ENCODE measurements around the gene RIPOR2. TPM values are rescaled to one million over a fixed set of nuclear protein-coding genes. Genes with fewer than 3 reads are reported as not detected.

RIPOR2 gene
- total RNA-seq, 1 donor from 2014 or later: 9.4 TPM

- Mint-ChIP-seq H3K36me3 (ENCODE audit: low read depth) (peaks cover 18% of the 10 kb centered on the region), H3K9me3 (no peaks in the 10 kb centered on the region), H3K27ac (no peak overlapping the region), H3K4me1 (ENCODE audit: low read depth) (peaks cover 31% of the 10 kb centered on the region), H3K27me3 (ENCODE audit: low read depth) (no peaks in the 10 kb centered on the region), H3K4me3 (ENCODE audit: low read depth) (no peak overlapping the region)
- no peak for DNase-seq (ENCODE audit: low spot score)
- intact Hi-C loops (cut with micrococcal nuclease): no loop called here
These were observed 33.0 kb upstream of the RIPOR2 start for GRCh38 chr6:24968783-24969182.

GRCh38 chr6:24967211-24967610, 31.5 kb upstream of the RIPOR2 start:
- H3K9me3 Mint-ChIP-seq: no peaks in the 10 kb centered on the region
- intact Hi-C loops (cut with micrococcal nuclease): no loop called here
- H3K36me3 Mint-ChIP-seq (ENCODE audit: low read depth): peaks cover 17% of the 10 kb centered on the region
- H3K27me3 Mint-ChIP-seq (ENCODE audit: low read depth): no peaks in the 10 kb centered on the region
- H3K4me3 Mint-ChIP-seq (ENCODE audit: low read depth): no peak overlapping the region
- peaks cover 24% of the 10 kb centered on the region for H3K4me1 Mint-ChIP-seq (ENCODE audit: low read depth)
- no peak for DNase-seq (ENCODE audit: low spot score)
- no peak overlapping the region for H3K27ac Mint-ChIP-seq

DNA sequence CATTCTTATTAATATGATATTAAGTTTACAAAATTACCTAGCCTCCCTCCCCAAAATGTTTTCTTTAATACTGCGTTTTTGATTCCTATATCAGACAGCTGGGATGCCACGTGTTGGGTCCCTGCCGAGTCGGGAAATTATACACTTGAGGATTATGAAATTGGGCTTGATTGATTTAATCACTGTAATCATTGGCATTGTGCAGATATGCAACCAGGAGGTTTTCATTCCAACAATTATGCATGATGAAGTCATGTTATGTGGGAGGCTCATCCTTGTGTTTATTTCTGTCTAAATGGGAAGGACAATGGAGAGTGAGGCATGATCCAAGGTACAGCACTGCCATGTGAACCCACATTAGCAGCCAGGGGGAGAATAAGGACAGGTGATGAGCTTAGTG, 30.6 kb upstream of the RIPOR2 start:
- intact Hi-C loops (cut with micrococcal nuclease): no loop called here
- Mint-ChIP-seq H3K9me3 (no peaks in the 10 kb centered on the region), H3K36me3 (ENCODE audit: low read depth) (peaks cover 19% of the 10 kb centered on the region)

GRCh38 chr6:24963887-24964570, 28.3 kb upstream of the RIPOR2 start:
- no peak for DNase-seq (ENCODE audit: low spot score)
- H3K9me3 Mint-ChIP-seq: peaks cover 4% of the 10 kb centered on the region
- H3K4me3 Mint-ChIP-seq (ENCODE audit: low read depth): no peak overlapping the region
- H3K27ac Mint-ChIP-seq: no peak overlapping the region
- H3K4me1 Mint-ChIP-seq (ENCODE audit: low read depth): peaks cover 34% of the 10 kb centered on the region
- peaks cover 28% of the 10 kb centered on the region for H3K36me3 Mint-ChIP-seq (ENCODE audit: low read depth)
- intact Hi-C loops (cut with micrococcal nuclease): no loop called here
- no peaks in the 10 kb centered on the region for H3K27me3 Mint-ChIP-seq (ENCODE audit: low read depth)

More for the DNA sequence above, 30.6 kb upstream of the RIPOR2 start:
- Mint-ChIP-seq H3K4me1 (ENCODE audit: low read depth) (peaks cover 25% of the 10 kb centered on the region), H3K27me3 (ENCODE audit: low read depth) (no peaks in the 10 kb centered on the region), H3K4me3 (ENCODE audit: low read depth) (no peak overlapping the region), H3K27ac (no peak overlapping the region)
- DNase-seq (ENCODE audit: low spot score): no peak

- peaks cover 31% of the 10 kb centered on the region for H3K36me3 Mint-ChIP-seq (ENCODE audit: low read depth)
- H3K27me3 Mint-ChIP-seq (ENCODE audit: low read depth): no peaks in the 10 kb centered on the region
- H3K4me1 Mint-ChIP-seq (ENCODE audit: low read depth): peaks cover 32% of the 10 kb centered on the region
These were observed 27.6 kb upstream of the RIPOR2 start for GRCh38 chr6:24963339-24963738.

DNA sequence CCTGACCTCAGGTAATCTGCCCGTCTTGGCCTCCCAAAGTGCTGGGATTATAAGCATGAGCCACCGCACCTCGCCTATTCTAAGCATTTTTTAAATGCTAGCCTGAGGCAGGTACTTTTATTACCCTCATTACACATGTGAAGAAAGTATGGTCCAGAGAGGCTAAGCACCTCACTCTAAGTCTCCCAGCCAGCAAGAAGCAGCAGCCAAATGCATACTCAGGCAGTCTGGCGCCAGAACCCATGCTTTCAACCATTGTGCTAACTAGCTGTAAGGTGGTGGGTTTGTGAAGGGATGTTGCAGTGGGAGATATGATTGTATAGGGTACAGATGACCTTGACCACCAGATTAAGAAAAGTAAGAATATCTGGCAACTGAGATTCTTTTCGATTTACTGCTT, 26.1 kb upstream of the RIPOR2 start:
- Mint-ChIP-seq H3K4me1 (ENCODE audit: low read depth) (peaks cover 37% of the 10 kb centered on the region), H3K9me3 (peaks cover 4% of the 10 kb centered on the region), H3K27me3 (ENCODE audit: low read depth) (no peaks in the 10 kb centered on the region)

More at GRCh38 chr6:24963339-24963738, 27.6 kb upstream of the RIPOR2 start:
- Mint-ChIP-seq H3K4me3 (ENCODE audit: low read depth) (no peak overlapping the region), H3K27ac (no peak overlapping the region), H3K9me3 (peaks cover 4% of the 10 kb centered on the region)
- DNase-seq (ENCODE audit: low spot score): no peak
- intact Hi-C loops (cut with micrococcal nuclease): no loop called here

GRCh38 chr6:24960991-24961475, 25.3 kb upstream of the RIPOR2 start:
- Mint-ChIP-seq H3K27me3 (ENCODE audit: low read depth) (no peaks in the 10 kb centered on the region), H3K36me3 (ENCODE audit: low read depth) (peaks cover 25% of the 10 kb centered on the region), H3K9me3 (peaks cover 4% of the 10 kb centered on the region), H3K27ac (no peak overlapping the region), H3K4me1 (ENCODE audit: low read depth) (peaks cover 42% of the 10 kb centered on the region), H3K4me3 (ENCODE audit: low read depth) (no peak overlapping the region)
- intact Hi-C loops (cut with micrococcal nuclease): no loop called here
- DNase-seq (ENCODE audit: low spot score): no peak

More for the DNA sequence above, 26.1 kb upstream of the RIPOR2 start:
- intact Hi-C loops (cut with micrococcal nuclease): no loop called here
- no peak for DNase-seq (ENCODE audit: low spot score)
- peaks cover 28% of the 10 kb centered on the region for H3K36me3 Mint-ChIP-seq (ENCODE audit: low read depth)
- no peak overlapping the region for H3K4me3 Mint-ChIP-seq (ENCODE audit: low read depth)
- no peak overlapping the region for H3K27ac Mint-ChIP-seq

GRCh38 chr6:24959319-24959718, 23.6 kb upstream of the RIPOR2 start:
- H3K4me1 Mint-ChIP-seq (ENCODE audit: low read depth): peaks cover 51% of the 10 kb centered on the region
- peaks cover 4% of the 10 kb centered on the region for H3K9me3 Mint-ChIP-seq
- no peak overlapping the region for H3K4me3 Mint-ChIP-seq (ENCODE audit: low read depth)
- no peak overlapping the region for H3K27ac Mint-ChIP-seq
- DNase-seq (ENCODE audit: low spot score): no peak
- H3K36me3 Mint-ChIP-seq (ENCODE audit: low read depth): peaks cover 25% of the 10 kb centered on the region
- intact Hi-C loops (cut with micrococcal nuclease): no loop called here
- H3K27me3 Mint-ChIP-seq (ENCODE audit: low read depth): no peaks in the 10 kb centered on the region

DNA sequence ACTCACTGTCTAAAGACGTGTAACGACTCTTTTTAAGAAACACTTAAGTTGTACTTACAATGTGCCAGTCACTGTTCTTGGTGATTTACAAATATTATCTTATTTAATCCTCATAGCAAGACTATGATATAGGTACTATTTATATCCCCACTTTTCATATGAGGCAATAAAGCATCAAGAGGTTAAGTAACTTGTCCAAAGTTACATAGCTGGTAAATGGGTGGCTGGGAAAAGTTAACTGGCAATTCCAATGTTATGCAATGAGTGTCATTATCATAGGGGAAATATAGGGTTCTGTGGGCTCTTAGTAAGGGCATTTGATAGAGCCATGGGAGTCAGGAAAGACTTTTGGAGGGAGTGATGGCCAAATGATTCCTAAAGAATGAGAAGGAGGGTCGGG, 21.4 kb upstream of the RIPOR2 start:
- no peak overlapping the region for H3K27ac Mint-ChIP-seq
- peaks cover 56% of the 10 kb centered on the region for H3K4me1 Mint-ChIP-seq (ENCODE audit: low read depth)
- no peaks in the 10 kb centered on the region for H3K27me3 Mint-ChIP-seq (ENCODE audit: low read depth)
- no peak overlapping the region for H3K4me3 Mint-ChIP-seq (ENCODE audit: low read depth)
- intact Hi-C loops (cut with micrococcal nuclease): no loop called here
- DNase-seq (ENCODE audit: low spot score): no peak
- H3K36me3 Mint-ChIP-seq (ENCODE audit: low read depth): peaks cover 33% of the 10 kb centered on the region
- peaks cover 4% of the 10 kb centered on the region for H3K9me3 Mint-ChIP-seq

DNA sequence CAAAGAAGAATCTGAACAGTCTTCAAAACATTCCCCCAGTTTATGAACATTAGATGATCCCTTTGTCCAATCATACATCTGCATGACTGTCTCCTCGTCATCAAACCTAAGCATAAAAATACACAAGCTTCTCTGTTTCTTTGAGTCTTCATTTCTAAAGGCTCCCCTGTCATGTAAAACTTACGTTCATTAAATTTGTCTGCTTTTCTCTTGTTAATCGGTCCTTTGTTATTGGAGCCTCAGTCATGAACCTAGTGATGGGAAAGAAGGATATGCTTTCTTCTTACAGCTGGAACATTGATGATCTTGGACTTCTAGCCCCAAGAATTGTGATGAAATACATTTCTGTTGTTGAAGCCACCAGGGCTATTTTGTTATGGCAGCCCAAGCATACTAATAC, 18.0 kb upstream of the RIPOR2 start:
- no peak for DNase-seq (ENCODE audit: low spot score)
- Mint-ChIP-seq H3K36me3 (ENCODE audit: low read depth) (peaks cover 13% of the 10 kb centered on the region), H3K9me3 (no peaks in the 10 kb centered on the region), H3K27me3 (ENCODE audit: low read depth) (no peaks in the 10 kb centered on the region), H3K4me1 (ENCODE audit: low read depth) (peaks cover 67% of the 10 kb centered on the region), H3K27ac (peak overlapping the region; percentile 2), H3K4me3 (ENCODE audit: low read depth) (no peak overlapping the region)
- intact Hi-C loops (cut with micrococcal nuclease): no loop called here

DNA sequence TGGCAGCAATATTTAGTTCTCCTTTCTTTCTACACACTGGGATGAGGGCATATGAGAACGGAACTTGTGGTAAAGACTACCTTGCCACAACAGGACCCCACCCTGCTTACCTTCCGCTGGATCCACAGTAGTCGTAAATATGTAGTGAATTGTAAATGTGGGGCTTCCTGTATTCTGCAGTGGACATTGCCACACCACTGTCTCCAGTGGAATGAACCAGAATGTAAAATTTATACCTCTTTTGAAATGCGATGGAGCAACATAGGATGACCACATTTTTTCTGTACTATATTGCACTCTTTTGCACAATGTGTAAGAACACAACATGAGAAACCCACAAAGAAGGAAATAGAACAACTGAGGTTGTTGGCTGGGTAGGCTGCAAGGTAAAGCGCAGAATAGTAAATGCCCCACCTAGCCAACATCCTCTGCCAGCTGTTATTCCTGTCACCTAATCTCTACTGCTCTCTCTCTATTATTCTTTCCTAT, 16.1 kb upstream of the RIPOR2 start:
- Mint-ChIP-seq H3K4me3 (ENCODE audit: low read depth) (peak overlapping the region; percentile 52), H3K9me3 (peaks cover 5% of the 10 kb centered on the region), H3K27me3 (ENCODE audit: low read depth) (no peaks in the 10 kb centered on the region), H3K4me1 (ENCODE audit: low read depth) (peaks cover 73% of the 10 kb centered on the region), H3K27ac (peak overlapping the region; percentile 28), H3K36me3 (ENCODE audit: low read depth) (peaks cover 27% of the 10 kb centered on the region)
- peak; percentile 51 for DNase-seq (ENCODE audit: low spot score)
- intact Hi-C loops (cut with micrococcal nuclease): loop anchor here (1.0 kb wide), 1 partner anchor 16 kb away; no protein-coding TSS in a partner anchor

GRCh38 chr6:24950218-24950941, 14.6 kb upstream of the RIPOR2 start:
- Mint-ChIP-seq H3K4me1 (ENCODE audit: low read depth) (peaks cover 67% of the 10 kb centered on the region), H3K4me3 (ENCODE audit: low read depth) (no peak overlapping the region), H3K9me3 (peaks cover 12% of the 10 kb centered on the region), H3K36me3 (ENCODE audit: low read depth) (peaks cover 34% of the 10 kb centered on the region), H3K27me3 (ENCODE audit: low read depth) (no peaks in the 10 kb centered on the region), H3K27ac (peak overlapping the region; percentile 48)
- intact Hi-C loops (cut with micrococcal nuclease): loop anchor here (1.0 kb wide), 1 partner anchor 24 kb away; no protein-coding TSS in a partner anchor
- no peak for DNase-seq (ENCODE audit: low spot score)

- DNase-seq (ENCODE audit: low spot score): peak; percentile 70
- Mint-ChIP-seq H3K27ac (peak overlapping the region; percentile 87), H3K36me3 (ENCODE audit: low read depth) (peaks cover 47% of the 10 kb centered on the region), H3K9me3 (peaks cover 25% of the 10 kb centered on the region), H3K27me3 (ENCODE audit: low read depth) (no peaks in the 10 kb centered on the region), H3K4me3 (ENCODE audit: low read depth) (peak overlapping the region; percentile 22), H3K4me1 (ENCODE audit: low read depth) (peaks cover 61% of the 10 kb centered on the region)
- intact Hi-C loops (cut with micrococcal nuclease): no loop called here
These were observed 13.3 kb upstream of the RIPOR2 start for GRCh38 chr6:24949020-24949569.

Measured in activated T-helper 2 cell treated with anti-CD3 and anti-CD28 coated beads, Interferon-gamma antibody, Interleukin-2, Interleukin-4, amounts not matched to agents 10 μg/mL and 5 μg/mL and 100 μg/mL, durations not matched to agents 14 hours and 24 hours and 36 hours (primary cell).